GM21367 (cell line): ENCODE data around the gene COX7B2.

ENCODE experiments used
- ATAC-seq: cut with Tn5 transposase; IDR thresholded peaks from one replicate; pipeline ENCODE4 v1.9.1; 2021; ENCODE audit not compliant: unreplicated experiment

Gene COX7B2

GRCh38 chr4:46890056-46890455 is 19.0 kb downstream of the COX7B2 start:
- no peak for ATAC-seq

- ATAC-seq: no peak
These were observed 19.6 kb downstream of the COX7B2 start for GRCh38 chr4:46889410-46889809.

- ATAC-seq: no peak
These were observed 22.3 kb downstream of the COX7B2 start for GRCh38 chr4:46886711-46887110.

GRCh38 chr4:46878641-46879040 is 30.4 kb downstream of the COX7B2 start:
- ATAC-seq: no peak

- no peak for ATAC-seq
These were observed 34.2 kb downstream of the COX7B2 start for GRCh38 chr4:46874811-46875210.

GRCh38 chr4:46870411-46870810 is 38.6 kb downstream of the COX7B2 start:
- ATAC-seq: no peak

- ATAC-seq: no peak
These were observed 52.7 kb downstream of the COX7B2 start for GRCh38 chr4:46856333-46856732.

- ATAC-seq: no peak
These were observed 56.2 kb downstream of the COX7B2 start for GRCh38 chr4:46852800-46853199.

GRCh38 chr4:46850026-46850425 is 59.0 kb downstream of the COX7B2 start:
- no peak for ATAC-seq

- peak; percentile 51 for ATAC-seq
These were observed 64.6 kb downstream of the COX7B2 start for GRCh38 chr4:46844325-46844917.

GRCh38 chr4:46839128-46839527 is 69.9 kb downstream of the COX7B2 start:
- ATAC-seq: no peak

GRCh38 chr4:46837639-46838038 is 71.4 kb downstream of the COX7B2 start:
- no peak for ATAC-seq

GRCh38 chr4:46836584-46836983 is 72.5 kb downstream of the COX7B2 start:
- no peak for ATAC-seq

GRCh38 chr4:46830971-46831454 is 78.0 kb downstream of the COX7B2 start:
- no peak for ATAC-seq

- ATAC-seq: no peak
These were observed 88.9 kb downstream of the COX7B2 start for GRCh38 chr4:46820154-46820553.

- ATAC-seq: no peak
These were observed 90.0 kb downstream of the COX7B2 start for GRCh38 chr4:46819095-46819494.

GRCh38 chr4:46818604-46819003 is 90.4 kb downstream of the COX7B2 start:
- no peak for ATAC-seq

GRCh38 chr4:46817806-46818205 is 91.2 kb downstream of the COX7B2 start:
- no peak for ATAC-seq

- no peak for ATAC-seq
These were observed 104.1 kb downstream of the COX7B2 start for GRCh38 chr4:46804781-46805413.

- ATAC-seq: no peak
These were observed 116.0 kb downstream of the COX7B2 start for GRCh38 chr4:46793036-46793435.

GRCh38 chr4:46781434-46782092 is 127.5 kb downstream of the COX7B2 start:
- no peak for ATAC-seq

- no peak for ATAC-seq
These were observed 143.6 kb downstream of the COX7B2 start for GRCh38 chr4:46765465-46765864.
